Brain microvascular endothelial cell (primary cell): ENCODE measurements around the gene EPS8L1.

Experiments used
- DNase-seq: peaks from one replicate; pipeline ENCODE4 v3.0.0-alpha.2; 2020
- H3K27ac ChIP-seq: fragments of 250-450 bp; sonication (Bioruptor Pico); 2 replicates; pipeline ENCODE4 v1.5.1; 2020; ENCODE audit warnings: mild to moderate bottlenecking, moderate library complexity
- H3K27me3 ChIP-seq: fragments of 250-450 bp; sonication (Bioruptor Pico); replicated peaks from 2 replicates; pipeline ENCODE4 v1.5.1; 2020; ENCODE audit warnings: mild to moderate bottlenecking
- H3K36me3 ChIP-seq: fragments of 250-450 bp; sonication (Bioruptor Pico); replicated peaks from 2 replicates; pipeline ENCODE4 v1.5.1; 2020; ENCODE audit warnings: mild to moderate bottlenecking
- H3K4me3 ChIP-seq: 2 replicates; pipeline ENCODE4 v1.5.1; 2011; ENCODE audit warnings: low read depth, mild to moderate bottlenecking, control low read depth, low read length, moderate library complexity
- in situ Hi-C: cut with HindIII; loops from 2 replicates; pipeline ENCODE4 v1.10.0; 2017; ENCODE audit warnings: low sequenced_read_pairs, low pct_ligation_motif_present
- TF ChIP-seq, protein P1 (sequence below): IDR thresholded peaks from 2 replicates; pipeline ENCODE4 v1.5.1; 2011; ENCODE audit warnings: low read depth, mild to moderate bottlenecking, moderate library complexity, low read length, control low read depth, inconsistent platforms; ENCODE audit errors: missing control alignments

EPS8L1 gene

DNA sequence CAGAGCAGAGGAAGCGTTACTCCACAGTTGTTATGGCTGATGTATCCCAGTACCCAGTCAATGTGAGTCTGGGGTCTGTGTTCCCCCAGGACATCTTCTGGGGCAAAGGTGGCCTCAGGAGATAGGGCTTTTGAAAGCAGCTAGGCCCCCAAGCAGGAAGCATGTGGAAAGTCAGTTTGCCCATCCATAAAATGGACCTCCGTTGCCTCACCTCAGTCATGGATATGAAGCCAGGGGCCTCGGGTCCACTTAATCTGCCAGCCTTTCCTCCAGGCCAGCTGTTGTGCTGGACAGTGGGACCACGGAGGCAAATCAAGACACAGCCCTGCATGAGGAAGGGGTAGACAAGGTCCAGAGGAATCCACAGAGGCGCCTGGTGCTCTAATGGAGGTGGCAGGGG lies 3.3 kb downstream of the EPS8L1 start:
- Histone ChIP-seq H3K27ac (no peak overlapping the region), H3K27me3 (peaks cover 10% of the 10 kb centered on the region), H3K36me3 (no peaks in the 10 kb centered on the region), H3K4me3 (no peak overlapping the region)
- DNase-seq: no peak
- in situ Hi-C loops: no loop called here
- TF ChIP-seq, protein P1, sequence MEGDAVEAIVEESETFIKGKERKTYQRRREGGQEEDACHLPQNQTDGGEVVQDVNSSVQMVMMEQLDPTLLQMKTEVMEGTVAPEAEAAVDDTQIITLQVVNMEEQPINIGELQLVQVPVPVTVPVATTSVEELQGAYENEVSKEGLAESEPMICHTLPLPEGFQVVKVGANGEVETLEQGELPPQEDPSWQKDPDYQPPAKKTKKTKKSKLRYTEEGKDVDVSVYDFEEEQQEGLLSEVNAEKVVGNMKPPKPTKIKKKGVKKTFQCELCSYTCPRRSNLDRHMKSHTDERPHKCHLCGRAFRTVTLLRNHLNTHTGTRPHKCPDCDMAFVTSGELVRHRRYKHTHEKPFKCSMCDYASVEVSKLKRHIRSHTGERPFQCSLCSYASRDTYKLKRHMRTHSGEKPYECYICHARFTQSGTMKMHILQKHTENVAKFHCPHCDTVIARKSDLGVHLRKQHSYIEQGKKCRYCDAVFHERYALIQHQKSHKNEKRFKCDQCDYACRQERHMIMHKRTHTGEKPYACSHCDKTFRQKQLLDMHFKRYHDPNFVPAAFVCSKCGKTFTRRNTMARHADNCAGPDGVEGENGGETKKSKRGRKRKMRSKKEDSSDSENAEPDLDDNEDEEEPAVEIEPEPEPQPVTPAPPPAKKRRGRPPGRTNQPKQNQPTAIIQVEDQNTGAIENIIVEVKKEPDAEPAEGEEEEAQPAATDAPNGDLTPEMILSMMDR: no peak

DNA sequence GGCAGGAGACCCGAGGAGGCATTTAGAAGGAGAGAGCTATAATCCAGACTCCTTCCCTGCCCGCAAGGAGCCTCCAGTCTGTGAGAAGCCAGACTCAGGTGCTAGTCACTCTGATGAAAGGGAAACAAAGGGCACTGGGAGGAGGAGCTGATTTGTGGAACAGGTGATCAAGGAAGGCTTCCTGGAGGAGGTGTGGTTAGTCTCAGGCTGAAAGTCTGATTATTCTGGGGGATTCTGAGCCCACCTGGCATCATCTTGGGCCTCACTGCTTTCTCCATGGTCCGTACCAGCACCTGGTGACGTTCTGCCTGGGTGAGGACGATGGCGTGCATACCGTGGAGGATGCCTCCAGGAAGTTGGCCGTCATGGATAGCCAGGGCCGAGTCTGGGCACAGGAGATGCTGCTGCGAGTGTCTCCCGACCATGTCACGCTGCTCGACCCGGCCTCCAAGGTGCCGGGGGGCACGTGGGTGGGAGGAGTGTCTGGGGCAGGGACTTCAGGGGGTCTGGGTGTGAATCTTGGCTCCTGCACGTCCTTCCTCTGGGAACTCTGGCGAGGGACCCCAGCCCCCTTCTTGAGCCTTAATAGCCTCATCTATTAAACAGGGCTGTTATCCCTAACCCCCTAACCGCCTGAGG lies 3.9 kb downstream of the EPS8L1 start:
- Histone ChIP-seq H3K4me3 (no peak overlapping the region), H3K36me3 (no peaks in the 10 kb centered on the region), H3K27me3 (peaks cover 14% of the 10 kb centered on the region), H3K27ac (no peak overlapping the region)
- in situ Hi-C loops: no loop called here
- TF ChIP-seq, protein P1: no peak
- no peak for DNase-seq

DNA sequence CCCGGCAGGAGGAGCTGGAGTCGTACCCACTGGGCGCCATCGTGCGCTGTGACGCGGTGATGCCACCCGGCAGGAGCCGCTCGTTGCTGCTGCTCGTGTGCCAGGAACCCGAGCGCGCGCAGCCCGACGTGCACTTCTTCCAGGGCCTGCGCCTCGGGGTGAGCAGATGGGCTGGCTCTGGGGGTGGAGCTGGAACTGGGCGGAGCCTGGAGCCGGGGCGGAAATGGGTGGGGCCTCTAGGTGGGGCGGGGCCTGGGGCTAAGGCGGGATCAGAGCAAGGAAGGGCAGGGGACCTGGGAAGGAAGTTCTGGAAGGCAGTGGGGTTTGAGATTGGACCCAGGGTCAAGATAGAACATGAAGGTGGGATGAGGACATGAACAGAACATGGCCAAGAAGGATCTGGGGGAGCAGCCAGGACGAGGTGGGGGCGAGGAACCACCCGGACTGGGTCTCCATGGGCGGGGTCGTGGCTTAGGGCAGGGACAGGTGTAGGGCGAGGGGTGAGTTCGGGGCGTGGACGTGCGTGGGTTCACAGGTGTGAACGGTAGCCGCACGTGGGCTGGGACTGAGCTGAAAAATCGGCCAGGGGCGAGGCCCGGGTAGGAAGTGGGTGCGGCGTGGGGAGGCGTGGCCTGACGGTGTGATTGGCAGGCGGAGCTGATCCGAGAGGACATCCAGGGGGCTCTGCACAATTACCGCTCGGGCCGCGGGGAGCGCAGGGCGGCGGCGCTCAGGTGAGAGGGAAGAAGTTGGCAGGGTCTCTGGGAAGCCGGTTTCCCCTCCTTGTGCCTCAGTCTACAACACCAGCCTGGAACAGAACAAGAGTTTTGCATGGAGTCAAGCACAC lies 4.7 kb downstream of the EPS8L1 start:
- TF ChIP-seq, protein P1: no peak
- Histone ChIP-seq H3K27me3 (peaks cover 14% of the 10 kb centered on the region), H3K4me3 (peak overlapping the region; percentile 24), H3K27ac (no peak overlapping the region), H3K36me3 (no peaks in the 10 kb centered on the region)
- in situ Hi-C loops: no loop called here
- DNase-seq: peak; percentile 51

DNA sequence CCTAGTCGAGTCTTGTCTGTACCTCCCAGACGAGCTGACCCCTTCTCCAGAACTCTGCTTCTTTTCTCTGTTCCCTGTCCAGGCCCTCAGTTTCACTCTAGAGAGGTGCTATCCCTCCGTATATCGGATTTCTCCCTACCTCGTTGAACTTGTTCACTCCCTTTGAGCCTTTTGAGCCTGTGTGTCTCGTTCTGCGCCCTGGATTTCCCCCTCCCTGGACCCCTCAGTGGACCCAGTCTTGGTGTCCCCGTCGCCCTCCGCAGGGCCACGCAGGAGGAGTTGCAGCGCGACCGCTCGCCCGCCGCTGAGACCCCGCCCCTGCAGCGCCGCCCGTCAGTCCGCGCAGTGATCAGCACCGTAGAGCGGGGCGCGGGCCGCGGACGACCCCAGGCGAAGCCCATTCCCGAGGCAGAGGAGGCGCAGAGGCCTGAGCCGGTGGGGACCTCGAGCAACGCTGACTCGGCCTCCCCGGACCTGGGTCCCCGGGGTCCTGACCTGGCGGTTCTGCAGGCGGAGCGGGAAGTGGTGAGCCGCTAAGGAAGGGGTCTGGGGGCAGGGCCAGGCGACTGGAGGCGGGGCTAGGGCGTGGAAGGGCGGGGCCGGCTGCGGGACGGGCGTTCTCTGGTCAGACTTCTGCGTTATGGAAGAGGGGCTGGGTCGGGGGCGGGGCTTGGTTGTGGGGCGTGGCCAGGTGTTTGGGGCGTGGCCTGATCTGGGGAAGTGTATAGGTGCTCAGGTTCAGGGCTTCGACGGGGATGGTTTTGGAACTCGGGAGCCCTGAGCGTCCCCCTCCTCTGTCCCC lies 5.5 kb downstream of the EPS8L1 start:
- Histone ChIP-seq H3K36me3 (no peaks in the 10 kb centered on the region), H3K27me3 (peaks cover 19% of the 10 kb centered on the region), H3K4me3 (peak overlapping the region; percentile 49), H3K27ac (no peak overlapping the region)
- in situ Hi-C loops: no loop called here
- peak; percentile 73 for DNase-seq
- TF ChIP-seq, protein P1: no peak

DNA sequence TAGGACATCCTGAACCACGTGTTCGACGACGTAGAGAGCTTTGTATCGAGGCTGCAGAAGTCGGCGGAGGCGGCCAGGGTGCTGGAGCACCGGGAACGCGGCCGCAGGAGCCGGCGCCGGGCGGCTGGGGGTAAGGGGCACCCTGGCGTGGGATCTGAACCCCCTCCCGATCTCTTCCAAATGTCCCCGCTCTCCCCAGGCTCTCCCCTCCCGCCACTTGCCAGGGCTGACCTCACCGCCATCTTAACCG lies 6.0 kb downstream of the EPS8L1 start:
- no peaks in the 10 kb centered on the region for H3K36me3 ChIP-seq
- H3K27ac ChIP-seq: no peak overlapping the region

More for the DNA sequence above, 6.0 kb downstream of the EPS8L1 start:
- DNase-seq: no peak
- TF ChIP-seq, protein P1: no peak
- Histone ChIP-seq H3K4me3 (no peak overlapping the region), H3K27me3 (peaks cover 19% of the 10 kb centered on the region)
- in situ Hi-C loops: no loop called here
